ENCODE measurements around the gene OSTN. TPM values are rescaled to one million over a fixed set of nuclear protein-coding genes. Genes with fewer than 3 reads are reported as not detected.

Gene OSTN
- total and polyA plus RNA-seq, 9 donors: 0.02 to 0.43 (median 0.27) TPM; not detected in 5

DNA sequence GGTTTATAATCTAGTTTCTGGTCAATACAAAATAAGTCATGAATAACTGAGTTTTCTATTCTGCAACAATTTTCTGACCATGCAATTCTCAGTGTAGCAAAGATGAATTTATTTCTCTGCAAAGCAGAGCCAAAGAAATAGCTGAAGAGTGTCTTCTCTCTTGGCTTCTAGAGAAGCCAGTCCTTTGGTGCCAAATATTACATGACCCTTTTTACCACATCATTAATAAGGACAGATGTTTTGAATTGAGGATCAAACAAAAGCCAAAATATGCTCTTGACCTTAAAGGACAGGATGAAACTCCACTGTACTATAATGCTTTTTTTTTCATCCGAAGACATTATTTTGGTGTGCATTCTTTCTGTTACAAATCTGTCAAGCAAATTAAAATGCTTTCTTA, 40.2 kb upstream of the OSTN start:
- no peak for DNase-seq
- WGBS, 3 donors: 5 to 17% (median 9%) methylated on average over 1 of the region's 1 CpG
- Histone ChIP-seq H3K4me3 (no peak overlapping the region), H3K4me1 (ENCODE audit: insufficient read depth) (no peaks in the 10 kb centered on the region), H3K27me3 (no peaks in the 10 kb centered on the region), H3K36me3 (no peaks in the 10 kb centered on the region), H3K27ac (no peak overlapping the region), H3K9me3 (no peaks in the 10 kb centered on the region)
- TF ChIP-seq POLR2A (IDR thresholded peaks at IDR 0.05) (no peak), EP300 (IDR thresholded peaks at IDR 0.05) (no peak)
- TF ChIP-seq, protein P1, sequence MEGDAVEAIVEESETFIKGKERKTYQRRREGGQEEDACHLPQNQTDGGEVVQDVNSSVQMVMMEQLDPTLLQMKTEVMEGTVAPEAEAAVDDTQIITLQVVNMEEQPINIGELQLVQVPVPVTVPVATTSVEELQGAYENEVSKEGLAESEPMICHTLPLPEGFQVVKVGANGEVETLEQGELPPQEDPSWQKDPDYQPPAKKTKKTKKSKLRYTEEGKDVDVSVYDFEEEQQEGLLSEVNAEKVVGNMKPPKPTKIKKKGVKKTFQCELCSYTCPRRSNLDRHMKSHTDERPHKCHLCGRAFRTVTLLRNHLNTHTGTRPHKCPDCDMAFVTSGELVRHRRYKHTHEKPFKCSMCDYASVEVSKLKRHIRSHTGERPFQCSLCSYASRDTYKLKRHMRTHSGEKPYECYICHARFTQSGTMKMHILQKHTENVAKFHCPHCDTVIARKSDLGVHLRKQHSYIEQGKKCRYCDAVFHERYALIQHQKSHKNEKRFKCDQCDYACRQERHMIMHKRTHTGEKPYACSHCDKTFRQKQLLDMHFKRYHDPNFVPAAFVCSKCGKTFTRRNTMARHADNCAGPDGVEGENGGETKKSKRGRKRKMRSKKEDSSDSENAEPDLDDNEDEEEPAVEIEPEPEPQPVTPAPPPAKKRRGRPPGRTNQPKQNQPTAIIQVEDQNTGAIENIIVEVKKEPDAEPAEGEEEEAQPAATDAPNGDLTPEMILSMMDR (IDR thresholded peaks at IDR 0.05): no peak
- intact Hi-C loops (cut with DNase I): no loop called here

DNA sequence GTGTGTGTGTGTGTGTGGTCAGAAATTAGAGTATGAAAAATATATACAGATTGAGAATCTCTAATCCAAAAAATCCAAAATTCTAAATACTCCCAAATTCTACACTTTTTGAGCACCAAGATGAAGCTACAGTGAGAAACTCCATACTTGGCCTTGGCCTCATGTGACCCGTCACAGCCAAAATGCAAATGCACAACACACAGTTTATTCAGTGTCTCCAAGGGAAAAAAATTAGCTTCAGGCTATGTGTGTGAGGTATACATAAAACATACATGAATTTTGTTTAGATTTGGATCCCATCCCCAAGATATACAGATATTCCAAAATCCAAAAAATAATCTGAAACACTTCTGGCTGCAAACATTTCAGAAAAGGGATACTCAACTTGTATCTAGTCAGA, 33.2 kb upstream of the OSTN start:
- 91 to 100% (median 98%) methylated on average over 1 of the region's 1 CpG for WGBS, 3 donors

DNA sequence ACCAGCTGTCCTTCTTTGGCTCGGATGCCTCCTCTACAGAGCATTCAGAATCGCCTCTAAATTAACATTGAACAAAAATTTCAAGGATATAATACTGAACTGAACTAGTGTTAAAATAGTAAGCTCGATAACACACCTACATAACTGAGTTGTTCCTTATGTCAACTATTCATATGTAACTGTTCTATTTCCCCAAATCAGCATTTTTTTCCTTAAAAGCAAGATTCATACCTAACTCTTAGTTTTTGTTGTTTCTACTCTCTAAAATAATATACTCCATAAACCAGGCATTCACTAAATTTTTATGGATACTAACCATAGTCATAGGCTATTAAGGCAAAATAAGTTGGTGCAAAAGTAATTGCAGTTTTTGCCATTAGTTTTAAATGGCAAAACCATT, 32.7 kb upstream of the OSTN start:
- no peak overlapping the region for H3K4me3 ChIP-seq
- no peaks in the 10 kb centered on the region for H3K9me3 ChIP-seq
- no peaks in the 10 kb centered on the region for H3K4me1 ChIP-seq (ENCODE audit: insufficient read depth)
- H3K36me3 ChIP-seq: no peaks in the 10 kb centered on the region
- 34 to 44% (median 42%) methylated on average over 3 of the region's 3 CpGs for WGBS, 3 donors
- DNase-seq: no peak
- intact Hi-C loops (cut with DNase I): no loop called here
- H3K27ac ChIP-seq: no peak overlapping the region
- H3K27me3 ChIP-seq: no peaks in the 10 kb centered on the region
- TF ChIP-seq POLR2A (IDR thresholded peaks at IDR 0.05) (no peak), EP300 (IDR thresholded peaks at IDR 0.05) (no peak)
- TF ChIP-seq, protein P1 (IDR thresholded peaks at IDR 0.05): no peak

More for the DNA sequence above, 33.2 kb upstream of the OSTN start:
- Histone ChIP-seq H3K27me3 (no peaks in the 10 kb centered on the region), H3K4me3 (no peak overlapping the region), H3K27ac (no peak overlapping the region), H3K4me1 (ENCODE audit: insufficient read depth) (no peaks in the 10 kb centered on the region), H3K36me3 (no peaks in the 10 kb centered on the region), H3K9me3 (no peaks in the 10 kb centered on the region)
- intact Hi-C loops (cut with DNase I): no loop called here
- no peak for DNase-seq
- TF ChIP-seq, protein P1 (IDR thresholded peaks at IDR 0.05): no peak
- TF ChIP-seq EP300 (IDR thresholded peaks at IDR 0.05) (no peak), POLR2A (IDR thresholded peaks at IDR 0.05) (no peak)

DNA sequence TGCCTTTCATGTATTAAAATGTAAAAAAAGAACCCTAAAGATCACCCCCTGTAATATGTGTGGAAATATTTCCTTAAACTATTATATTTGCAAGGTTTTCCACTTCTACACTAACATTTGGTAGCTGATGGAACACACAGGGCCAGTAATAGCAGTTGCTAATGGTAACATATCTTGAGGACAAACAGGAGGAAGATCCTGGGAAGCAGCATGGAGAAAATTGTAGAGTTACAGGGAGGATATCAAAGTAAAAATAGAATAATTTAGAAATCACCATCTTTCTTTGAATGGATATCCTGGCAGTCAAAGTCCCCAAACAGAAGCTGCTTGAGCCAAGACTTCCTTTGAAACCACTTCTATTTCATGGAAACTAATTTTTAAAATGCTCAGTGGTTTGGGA, 29.5 kb upstream of the OSTN start:
- no peaks in the 10 kb centered on the region for H3K27me3 ChIP-seq
- no peaks in the 10 kb centered on the region for H3K36me3 ChIP-seq
- no peak overlapping the region for H3K4me3 ChIP-seq
- no peaks in the 10 kb centered on the region for H3K4me1 ChIP-seq (ENCODE audit: insufficient read depth)
- intact Hi-C loops (cut with DNase I): no loop called here
- H3K9me3 ChIP-seq: no peaks in the 10 kb centered on the region
- DNase-seq: no peak
- no peak overlapping the region for H3K27ac ChIP-seq
- TF ChIP-seq, protein P1 (IDR thresholded peaks at IDR 0.05): no peak
- TF ChIP-seq POLR2A (IDR thresholded peaks at IDR 0.05) (no peak), EP300 (IDR thresholded peaks at IDR 0.05) (no peak)

DNA sequence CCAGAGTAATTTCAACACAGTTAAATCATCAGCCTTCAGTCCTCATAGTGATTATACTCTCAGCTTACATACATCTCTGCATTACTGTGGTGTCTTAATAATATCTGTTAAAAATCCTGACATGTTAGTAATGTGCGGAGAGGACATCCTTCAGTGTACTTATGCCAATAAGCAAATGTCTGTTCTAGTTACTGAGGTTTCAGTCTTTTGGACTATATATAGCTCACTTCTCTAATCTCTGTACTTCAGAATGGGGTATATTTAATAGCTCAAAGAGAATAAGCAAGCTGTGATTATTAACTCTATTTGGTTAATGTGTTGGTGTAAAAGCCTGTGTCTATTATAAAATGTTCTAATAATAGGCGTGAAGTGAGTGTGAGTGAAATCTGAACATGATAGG, 28.9 kb upstream of the OSTN start:
- no peaks in the 10 kb centered on the region for H3K36me3 ChIP-seq
- TF ChIP-seq POLR2A (IDR thresholded peaks at IDR 0.05): no peak
- TF ChIP-seq, protein P1 (IDR thresholded peaks at IDR 0.05): no peak
- TF ChIP-seq EP300 (IDR thresholded peaks at IDR 0.05): no peak
- no peak overlapping the region for H3K4me3 ChIP-seq
- H3K9me3 ChIP-seq: no peaks in the 10 kb centered on the region
- no peak for DNase-seq
- intact Hi-C loops (cut with DNase I): no loop called here
- H3K4me1 ChIP-seq (ENCODE audit: insufficient read depth): no peaks in the 10 kb centered on the region
- no peaks in the 10 kb centered on the region for H3K27me3 ChIP-seq
- WGBS, 3 donors: 46 to 95% (median 72%) methylated on average over 2 of the region's 2 CpGs
- no peak overlapping the region for H3K27ac ChIP-seq

All from ovary (tissue), 9 donors.